SU-DHL-6 (cell line): ENCODE data around the gene RHOJ.

ENCODE experiments used
- EZH2phosphoT487 ChIP-seq: fragments of 200-600 bp; sonication (generic), shearing (Covaris generic); conservative IDR thresholded peaks from 2 replicates; pipeline ENCODE4 v1.6.1; 2018; ENCODE audit warnings: mild to moderate bottlenecking, antibody characterized with exemption, low read length, moderate library complexity, mixed read lengths
- TF ChIP-seq, protein P1 (sequence below): fragments of 200-600 bp; sonication (generic); IDR thresholded peaks from one replicate; pipeline ENCODE4 v1.5.1; 2017; ENCODE audit warnings: antibody characterized with exemption, mild to moderate bottlenecking, low read length, moderate library complexity; ENCODE audit not compliant: insufficient read depth, poor library complexity, severe bottlenecking

DNA sequence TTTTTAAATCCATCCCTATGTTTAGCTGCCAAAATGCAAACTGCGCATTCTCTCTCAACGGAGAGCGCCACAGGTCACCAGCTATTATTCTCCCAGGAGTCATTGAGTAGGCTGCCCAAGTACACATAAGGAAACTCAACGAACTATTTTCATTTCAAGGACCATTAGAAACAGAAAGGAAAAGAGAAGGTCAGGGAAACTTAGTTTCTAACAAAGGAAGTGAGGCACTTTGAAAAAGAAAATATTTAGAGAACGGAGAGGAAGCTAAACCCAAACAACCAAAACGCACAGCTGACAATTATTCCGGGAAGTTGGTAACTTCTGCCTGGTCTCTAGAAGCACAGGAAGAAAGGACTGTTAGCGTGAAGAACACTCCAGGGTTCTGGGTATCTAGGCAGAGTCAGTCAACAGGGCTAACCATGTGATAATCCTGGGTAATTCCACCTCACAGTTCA is 91.0 kb downstream of the RHOJ start:
- TF ChIP-seq, protein P1, sequence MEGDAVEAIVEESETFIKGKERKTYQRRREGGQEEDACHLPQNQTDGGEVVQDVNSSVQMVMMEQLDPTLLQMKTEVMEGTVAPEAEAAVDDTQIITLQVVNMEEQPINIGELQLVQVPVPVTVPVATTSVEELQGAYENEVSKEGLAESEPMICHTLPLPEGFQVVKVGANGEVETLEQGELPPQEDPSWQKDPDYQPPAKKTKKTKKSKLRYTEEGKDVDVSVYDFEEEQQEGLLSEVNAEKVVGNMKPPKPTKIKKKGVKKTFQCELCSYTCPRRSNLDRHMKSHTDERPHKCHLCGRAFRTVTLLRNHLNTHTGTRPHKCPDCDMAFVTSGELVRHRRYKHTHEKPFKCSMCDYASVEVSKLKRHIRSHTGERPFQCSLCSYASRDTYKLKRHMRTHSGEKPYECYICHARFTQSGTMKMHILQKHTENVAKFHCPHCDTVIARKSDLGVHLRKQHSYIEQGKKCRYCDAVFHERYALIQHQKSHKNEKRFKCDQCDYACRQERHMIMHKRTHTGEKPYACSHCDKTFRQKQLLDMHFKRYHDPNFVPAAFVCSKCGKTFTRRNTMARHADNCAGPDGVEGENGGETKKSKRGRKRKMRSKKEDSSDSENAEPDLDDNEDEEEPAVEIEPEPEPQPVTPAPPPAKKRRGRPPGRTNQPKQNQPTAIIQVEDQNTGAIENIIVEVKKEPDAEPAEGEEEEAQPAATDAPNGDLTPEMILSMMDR, result no peak
- no peak for TF ChIP-seq EZH2phosphoT487
